OCI-LY3 (cell line): ENCODE measurements around the gene RAX2.

ENCODE experiments used
- EZH2phosphoT487 ChIP-seq: fragments of 200-600 bp; shearing (Covaris generic); IDR thresholded peaks from 2 replicates; pipeline ENCODE4 v1.6.1; 2018; ENCODE audit warnings: antibody characterized with exemption, mixed run types, low read depth
- TF ChIP-seq, protein P1 (sequence below): fragments of 200-600, 300-600 bp; sonication (generic); IDR thresholded peaks from 2 replicates; pipeline ENCODE4 v1.5.1; 2014; ENCODE audit warnings: antibody characterized with exemption, low read length, low read depth

DNA sequence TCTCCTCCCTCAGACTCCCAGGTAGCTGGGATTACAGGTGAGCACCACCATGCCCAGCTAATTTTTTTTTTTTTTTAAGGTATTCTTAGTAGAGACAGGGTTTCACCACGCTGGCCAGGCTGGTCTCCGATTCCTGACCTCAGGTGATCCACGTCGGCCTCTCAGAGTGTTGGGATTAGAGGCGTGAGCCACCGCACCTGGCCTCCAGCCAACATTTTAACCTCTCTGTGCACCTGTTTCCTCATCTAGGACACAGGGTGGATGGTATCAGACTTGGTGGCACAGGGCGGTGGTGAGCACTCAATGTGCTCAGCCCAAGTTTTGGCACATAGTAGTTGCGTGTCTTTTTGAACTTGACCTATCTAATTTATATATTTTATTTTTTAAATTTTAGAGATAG lies 23.1 kb downstream of the RAX2 start:
- TF ChIP-seq, protein P1, sequence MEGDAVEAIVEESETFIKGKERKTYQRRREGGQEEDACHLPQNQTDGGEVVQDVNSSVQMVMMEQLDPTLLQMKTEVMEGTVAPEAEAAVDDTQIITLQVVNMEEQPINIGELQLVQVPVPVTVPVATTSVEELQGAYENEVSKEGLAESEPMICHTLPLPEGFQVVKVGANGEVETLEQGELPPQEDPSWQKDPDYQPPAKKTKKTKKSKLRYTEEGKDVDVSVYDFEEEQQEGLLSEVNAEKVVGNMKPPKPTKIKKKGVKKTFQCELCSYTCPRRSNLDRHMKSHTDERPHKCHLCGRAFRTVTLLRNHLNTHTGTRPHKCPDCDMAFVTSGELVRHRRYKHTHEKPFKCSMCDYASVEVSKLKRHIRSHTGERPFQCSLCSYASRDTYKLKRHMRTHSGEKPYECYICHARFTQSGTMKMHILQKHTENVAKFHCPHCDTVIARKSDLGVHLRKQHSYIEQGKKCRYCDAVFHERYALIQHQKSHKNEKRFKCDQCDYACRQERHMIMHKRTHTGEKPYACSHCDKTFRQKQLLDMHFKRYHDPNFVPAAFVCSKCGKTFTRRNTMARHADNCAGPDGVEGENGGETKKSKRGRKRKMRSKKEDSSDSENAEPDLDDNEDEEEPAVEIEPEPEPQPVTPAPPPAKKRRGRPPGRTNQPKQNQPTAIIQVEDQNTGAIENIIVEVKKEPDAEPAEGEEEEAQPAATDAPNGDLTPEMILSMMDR = no peak
- no peak for TF ChIP-seq EZH2phosphoT487
